Transverse colon (tissue), 4 donors: ENCODE results near the gene GFOD1.
"Not testable (repeated sequence)": the region's sequence is repeated elsewhere in the genome, so short reads cannot be mapped to it uniquely, and the experiment has no call there.

ENCODE experiments used
- CTCF ChIP-seq, 5 experiments: fragments of 200-600 bp in 3 of 5; fragments of 450-650 bp in 2 of 5; sonication (generic) in 3 of 5; IDR thresholded peaks; 1 replicate in 2 of 5; 2 replicates in 3 of 5; pipeline ENCODE4 v1.5.1; 2016 to 2017; ENCODE audit warnings: antibody characterized with exemption in 5 of 5, inconsistent platforms in 3 of 5, mild to moderate bottlenecking in 2 of 5, moderate library complexity in 1 of 5
- EP300 ChIP-seq: sonication (generic); formaldehyde crosslinking; IDR thresholded peaks from one replicate; pipeline ENCODE4 v1.6.1; 2017; ENCODE audit warnings: antibody characterized with exemption, low read depth
- POLR2A ChIP-seq: fragments of 450-650 bp; IDR thresholded peaks from one replicate; pipeline ENCODE4 v1.6.1; 2016; ENCODE audit warnings: antibody characterized with exemption, mild to moderate bottlenecking, moderate library complexity
- POLR2AphosphoS5 ChIP-seq, 3 donors: sonication (generic); formaldehyde crosslinking; IDR thresholded peaks; one replicate each; pipeline ENCODE4 v1.6.1; 2016; ENCODE audit warnings: antibody characterized with exemption in 3 of 3

- TF ChIP-seq CTCF (IDR thresholded peaks at IDR 0.05); POLR2A; POLR2AphosphoS5 (IDR thresholded peaks at IDR 0.05); EP300: not testable (repeated sequence)
These were observed 161.3 kb downstream of the GFOD1 start for GRCh38 chr6:13326031-13326586.
